A549 (cell line): ENCODE measurements around the gene ZBTB45. TPM values are rescaled to one million over a fixed set of nuclear protein-coding genes. Genes with fewer than 3 reads are reported as not detected.

ENCODE experiments used
- ATAC-seq, 2 experiments: fragments of 200-7000 bp in 1 of 2; fragments of >200 bp in 1 of 2; cut with Nextera tagmentation in 1 of 2; cut with Tn5 transposase in 1 of 2; 3 replicates each; pipeline versions ENCODE4 v1.8.0 to v1.9.1; 2018 to 2020; ENCODE audit warnings: mild to moderate bottlenecking in 1 of 2, moderate library complexity in 1 of 2
- CTCF ChIA-PET: fragments of 300-600 bp; sonication (Branson Sonifier 250); formaldehyde crosslinking; extraction: SDS; loops from one replicate; lab custom pipeline; 2021; ENCODE audit warnings: antibody characterized with exemption, inconsistent platforms; lab: Yijun Ruan, JAX
- POLR2A ChIA-PET: fragments of 350-600 bp; formaldehyde crosslinking; extraction: SDS; loops from one replicate; lab custom pipeline; 2021; ENCODE audit warnings: antibody characterized with exemption, inconsistent platforms; lab: Yijun Ruan, JAX
- DNase-seq, 2 experiments: peaks; one replicate each; pipeline versions ENCODE4 v3.0.0 to v3.0.0-alpha.2; 2011 to 2016; ENCODE audit warnings: low read depth in 1 of 2, low spot score in 1 of 2
- FAIRE-seq: peaks from 2 replicates; lab custom pipeline; 2011; peaks lifted over from hg19 to GRCh38; lab: Jason Lieb, UNC
- H3K27ac ChIP-seq, 2 experiments: fragments of >200 bp; sonication (Bioruptor Twin); formaldehyde crosslinking; 3 replicates each; pipeline ENCODE4 v1.5.1; 2016 to 2017
- H3K4me1 ChIP-seq: fragments of >200 bp; sonication (Bioruptor Twin); formaldehyde crosslinking; 3 replicates; pipeline ENCODE4 v1.6.1; 2016
- H3K4me2 ChIP-seq: fragments of >200 bp; sonication (Bioruptor Twin); formaldehyde crosslinking; 3 replicates; pipeline ENCODE4 v1.6.1; 2016
- H3K4me3 ChIP-seq: fragments of >200 bp; sonication (Bioruptor Twin); formaldehyde crosslinking; 3 replicates; pipeline ENCODE4 v1.5.1; 2016
- H3K9me3 ChIP-seq: fragments of >200 bp; sonication (Bioruptor Twin); formaldehyde crosslinking; 3 replicates; pipeline ENCODE4 v1.6.1; 2016
- BHLHE40 ChIP-seq: IDR thresholded peaks from 2 replicates; pipeline ENCODE4 v1.6.1; 2012; ENCODE audit warnings: low read depth, low read length, inconsistent platforms
- CBX2 ChIP-seq: fragments of 200-600 bp; sonication (generic); IDR thresholded peaks from 2 replicates; pipeline ENCODE4 v1.6.1; 2016; ENCODE audit warnings: low read depth, mild to moderate bottlenecking, borderline replicate concordance
- CBX8 ChIP-seq: fragments of 200-600 bp; sonication (generic); IDR thresholded peaks from 2 replicates; pipeline ENCODE4 v1.6.1; 2016
- CEBPB ChIP-seq, 2 experiments: fragments of >200 bp in 1 of 2; sonication (Bioruptor Twin) in 1 of 2; formaldehyde crosslinking in 1 of 2; IDR thresholded peaks; 2 replicates each; pipeline ENCODE4 v1.6.1; 2012 to 2016
- CHD2 ChIP-seq: fragments of 150-350 bp; IDR thresholded peaks from 2 replicates; pipeline ENCODE4 v1.6.1; 2014; ENCODE audit warnings: low read length; ENCODE audit not compliant: partially characterized antibody
- CTCF ChIP-seq: fragments of >200 bp; sonication (Bioruptor Twin); formaldehyde crosslinking; IDR thresholded peaks from 3 replicates; pipeline ENCODE4 v1.5.1; 2016
- EHF ChIP-seq: fragments of 250-450 bp; sonication (Bioruptor Pico); IDR thresholded peaks from 2 replicates; pipeline ENCODE4 v1.5.0; 2020; ENCODE audit warnings: mild to moderate bottlenecking
- EP300 ChIP-seq, 2 experiments: fragments of >200 bp; sonication (Bioruptor Twin); formaldehyde crosslinking; IDR thresholded peaks; 2 replicates in 1 of 2; 3 replicates in 1 of 2; pipeline ENCODE4 v1.6.1; 2016 to 2017
- FOSL2 ChIP-seq, 2 experiments: fragments of 450-650 bp in 1 of 2; fragments of >200 bp in 1 of 2; sonication (Bioruptor Twin) in 1 of 2; formaldehyde crosslinking; IDR thresholded peaks; 2 replicates each; pipeline versions ENCODE4 v1.5.0 to v1.6.1; 2016 to 2020; ENCODE audit warnings: mild to moderate bottlenecking in 1 of 2, moderate library complexity in 1 of 2
- FOXS1 ChIP-seq: fragments of 250-450 bp; sonication (Bioruptor Pico); IDR thresholded peaks from 2 replicates; pipeline ENCODE4 v1.5.0; 2020; ENCODE audit warnings: mild to moderate bottlenecking, moderate library complexity
- HDAC2 ChIP-seq: fragments of 200-600 bp; sonication (generic); IDR thresholded peaks from 2 replicates; pipeline ENCODE4 v1.6.1; 2016
- KDM5A ChIP-seq: fragments of 200-600 bp; sonication (generic); IDR thresholded peaks from 2 replicates; pipeline ENCODE4 v1.6.1; 2016; ENCODE audit warnings: antibody characterized with exemption, mild to moderate bottlenecking
- MAX ChIP-seq: IDR thresholded peaks from 2 replicates; pipeline ENCODE4 v1.6.1; 2012
- NR3C1 ChIP-seq: fragments of >200 bp; sonication (Bioruptor Twin); formaldehyde crosslinking; IDR thresholded peaks from 3 replicates; pipeline ENCODE4 v1.6.1; 2017
- RARB ChIP-seq: fragments of 250-450 bp; sonication (Bioruptor Pico); IDR thresholded peaks from 2 replicates; pipeline ENCODE4 v1.8.0; 2021; ENCODE audit warnings: mild to moderate bottlenecking, moderate library complexity
- REST ChIP-seq: fragments of 200-600 bp; sonication (generic); IDR thresholded peaks from 2 replicates; pipeline ENCODE4 v1.6.1; 2016; ENCODE audit warnings: antibody characterized with exemption, mild to moderate bottlenecking, moderate library complexity
- RFX5 ChIP-seq: fragments of 450-650 bp; IDR thresholded peaks from 2 replicates; pipeline ENCODE4 v1.7.1; 2014; ENCODE audit warnings: antibody characterized with exemption, mild to moderate bottlenecking, moderate library complexity
- SREBF2 ChIP-seq: fragments of 450-650 bp; IDR thresholded peaks from 2 replicates; pipeline ENCODE4 v1.6.1; 2014; ENCODE audit warnings: mild to moderate bottlenecking, moderate library complexity
- TFCP2L1 ChIP-seq: fragments of 250-450 bp; sonication (Bioruptor Pico); IDR thresholded peaks from 2 replicates; pipeline ENCODE4 v1.5.0; 2021; ENCODE audit warnings: mild to moderate bottlenecking
- TP53 ChIP-seq: fragments of 250-450 bp; sonication (Bioruptor Pico); IDR thresholded peaks from 2 replicates; pipeline ENCODE4 v1.5.0; 2021; ENCODE audit warnings: mild to moderate bottlenecking, moderate library complexity
- USF2 ChIP-seq: fragments of 450-650 bp; IDR thresholded peaks from 2 replicates; pipeline ENCODE4 v1.6.1; 2014; ENCODE audit warnings: antibody characterized with exemption
- ZFP36 ChIP-seq: fragments of 450-650 bp; IDR thresholded peaks from 2 replicates; pipeline ENCODE4 v1.6.1; 2014; ENCODE audit warnings: borderline replicate concordance; ENCODE audit not compliant: partially characterized antibody
- ZNF302 ChIP-seq: fragments of 250-450 bp; sonication (Bioruptor Pico); IDR thresholded peaks from 2 replicates; pipeline ENCODE4 v1.9.0; 2021; ENCODE audit warnings: inconsistent platforms, mild to moderate bottlenecking, moderate library complexity
- WGBS: methylation state at CpG from one replicate; pipeline ENCODE4 v1.1.6; 2017; ENCODE audit errors: missing lambda C conversion rate; 5-methylcytosine and 5-hydroxymethylcytosine counted together
- polyA plus RNA-seq, 4 experiments: library from polyadenylated mRNA; depleted of rRNA in 3 of 4; stranded (reverse); fragments of >200 nt; fragmentation: RNase III in 1 of 4; extraction: RNeasy Plus Mini Kit Qiagen cat#74134 plus additional on column Dnase treatment in 1 of 4; gene quantifications; 2 replicates in 3 of 4; 3 replicates in 1 of 4; pipeline ENCODE4 v1.2.3, GENCODE V29; 2011 to 2017

The ZBTB45 gene
- polyA plus RNA-seq, 2 of the 4 experiments (the other 2 are of a cell fraction) = 6.4 to 13.4 TPM

- TF ChIP-seq REST = no peak
- TF ChIP-seq KDM5A = no peak
- 0 out of 2 replicates have a peak, but pooled peaks have one; percentile 5 for TF ChIP-seq USF2
- no peak for TF ChIP-seq SREBF2
- peak; percentile 78 for TF ChIP-seq MAX
These were observed 43.7 kb downstream of the ZBTB45 start, which contains the start of gene ZNF446 (continued) for GRCh38 chr19:58475714-58476497.

GRCh38 chr19:58474997-58475713 lies 44.5 kb downstream of the ZBTB45 start:
- H3K4me3 ChIP-seq = peak overlapping the region; percentile 57
- DNase-seq (no peak), FAIRE-seq (no peak), ATAC-seq (peak; percentile 16 to 20)
- WGBS = 45% methylated on average over 23 of the region's 27 CpGs
- no peaks in the 10 kb centered on the region for H3K9me3 ChIP-seq
- peaks cover 14% of the 10 kb centered on the region; the same call in 2 of the 3 replicates for H3K4me1 ChIP-seq
- TF ChIP-seq EP300 (IDR thresholded peaks at IDR 0.05) = no peak
- peak; percentile 40; the same call in 1 of the 2 replicates for TF ChIP-seq TP53 (CRISPR knock-in tag)
- ChIA-PET POLR2A (interaction anchor here (0.8 to 1.2 kb wide), 3 partner anchors 9 to 45 kb away, joined by 3 to 5 read pairs (median 3); partner anchors contain the start of gene ZBTB45), CTCF (interaction anchor here (0.5 to 5.2 kb wide), 5 partner anchors 15 to 68 kb away, joined by 3 to 39 read pairs (median 3); partner anchors contain the start of gene ZBTB45)
- peak overlapping the region; percentile 91 for H3K4me2 ChIP-seq
- H3K27ac ChIP-seq = peak overlapping the region; percentile 76 to 93

- H3K4me2 ChIP-seq = peak overlapping the region; percentile 91
- FAIRE-seq (no peak), DNase-seq (no peak), ATAC-seq (no peak)
- WGBS = 92% methylated on average over 12 of the region's 12 CpGs
- peaks cover 14% of the 10 kb centered on the region; the same call in 2 of the 3 replicates for H3K4me1 ChIP-seq
- H3K4me3 ChIP-seq = no peak overlapping the region
- no peak overlapping the region for H3K27ac ChIP-seq
- POLR2A ChIA-PET = no interaction called here
- CTCF ChIA-PET = interaction anchor here (0.8 to 5.2 kb wide), 5 partner anchors 12 to 69 kb away, joined by 3 to 39 read pairs (median 4); partner anchors contain the start of gene ZBTB45
- no peaks in the 10 kb centered on the region for H3K9me3 ChIP-seq
- no peak for TF ChIP-seq CHD2
- TF ChIP-seq ZNF302 (CRISPR knock-in tag) = no peak
- no peak for TF ChIP-seq HDAC2
- no peak for TF ChIP-seq RFX5
- TF ChIP-seq ZFP36 = no peak
- TF ChIP-seq CEBPB (IDR thresholded peaks at IDR 0.05) = no peak
- no peak for TF ChIP-seq USF2
- TF ChIP-seq BHLHE40 = no peak
- no peak for TF ChIP-seq NR3C1
- no peak for TF ChIP-seq EHF (CRISPR knock-in tag)
- TF ChIP-seq FOSL2 (IDR thresholded peaks at IDR 0.05) = no peak
- TF ChIP-seq FOSL2 (CRISPR knock-in tag; IDR thresholded peaks at IDR 0.05) = no peak
- no peak for TF ChIP-seq RARB (CRISPR knock-in tag)
- no peak for TF ChIP-seq TFCP2L1 (CRISPR knock-in tag)
- TF ChIP-seq CTCF = no peak
- TF ChIP-seq CBX8 = no peak
- no peak for TF ChIP-seq FOXS1 (CRISPR knock-in tag)
- TF ChIP-seq CBX2 = no peak
These were observed 45.2 kb downstream of the ZBTB45 start for GRCh38 chr19:58474291-58474996.
